ENCODE data around the gene LTBP2. TPM values are rescaled to one million over a fixed set of nuclear protein-coding genes. Genes with fewer than 3 reads are reported as not detected.

Gene LTBP2
- total and polyA plus RNA-seq, 2 of the 8 experiments (the other 6 are each of a cell fraction or from before 2014, with no cell fraction given): 0.48 to 0.89 TPM

GRCh38 chr14:74621556-74621955 lies 9.5 kb upstream of the LTBP2 start (continued):
- TF ChIP-seq POU5F1 (IDR thresholded peaks at IDR 0.05; ENCODE audit: low read depth, low read length): no peak

Measured in H1 (cell line).